HG03135 (cell line): Measurements from ENCODE around the gene BPIFB3.
"Not testable (repeated sequence)": the region's sequence is repeated elsewhere in the genome, so short reads cannot be mapped to it uniquely, and the experiment has no call there.

Experiments used
- ATAC-seq: cut with Tn5 transposase; IDR thresholded peaks from one replicate; pipeline ENCODE4 v1.9.1; 2021; ENCODE audit warnings: mild to moderate bottlenecking, moderate library complexity; ENCODE audit not compliant: unreplicated experiment

BPIFB3 gene

DNA sequence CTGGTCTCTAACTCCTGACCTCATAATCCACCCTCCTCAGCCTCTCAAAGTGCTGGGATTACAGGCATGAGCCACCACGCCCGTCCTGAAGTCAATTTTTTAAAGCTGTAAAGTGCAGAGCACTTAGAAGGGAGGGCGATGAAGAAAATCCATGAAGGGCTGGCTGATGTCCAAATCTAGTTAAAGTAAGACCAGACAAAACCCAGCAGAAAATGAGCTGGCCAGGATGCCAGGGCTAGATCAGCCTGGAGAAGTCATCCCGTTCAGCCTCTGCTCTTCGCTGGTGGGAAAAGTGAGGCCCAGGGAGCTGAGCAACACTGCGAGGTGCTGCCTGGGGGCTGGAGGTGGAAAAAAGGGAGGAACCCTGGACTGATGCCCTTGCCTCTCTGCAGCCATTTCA is 28.8 kb downstream of the BPIFB3 start:
- no peak for ATAC-seq

DNA sequence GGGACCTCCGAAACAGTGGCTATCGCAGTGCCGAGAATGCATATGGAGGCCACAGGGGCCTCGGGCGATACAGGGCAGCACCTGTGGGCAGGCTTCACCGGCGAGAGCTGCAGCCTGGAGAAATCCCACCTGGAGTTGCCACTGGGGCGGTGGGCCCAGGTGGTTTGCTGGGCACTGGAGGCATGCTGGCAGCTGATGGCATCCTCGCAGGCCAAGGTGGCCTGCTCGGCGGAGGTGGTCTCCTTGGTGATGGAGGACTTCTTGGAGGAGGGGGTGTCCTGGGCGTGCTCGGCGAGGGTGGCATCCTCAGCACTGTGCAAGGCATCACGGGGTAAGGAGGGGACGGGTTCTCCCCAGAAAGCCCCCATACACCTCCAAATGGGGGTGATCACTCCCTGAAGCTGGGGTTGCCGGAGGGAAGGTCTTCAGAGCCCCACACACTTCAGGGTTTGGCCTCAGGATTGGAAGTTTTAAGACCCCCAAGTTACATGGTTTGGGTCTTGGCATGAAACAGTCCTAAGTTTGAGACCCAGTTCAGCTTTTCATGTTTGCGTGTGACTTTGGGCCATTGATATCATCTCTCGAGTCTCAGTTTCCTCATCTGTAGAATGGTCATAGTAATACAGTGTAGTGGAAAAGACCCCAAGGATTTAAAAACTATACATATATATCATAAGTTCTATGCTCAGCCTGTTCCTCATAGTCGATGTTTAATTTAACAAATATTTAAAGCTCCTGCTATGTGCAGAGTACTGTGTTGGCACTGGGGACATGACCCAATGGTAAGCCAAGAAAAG is 30.0 kb downstream of the BPIFB3 start:
- ATAC-seq = no peak

DNA sequence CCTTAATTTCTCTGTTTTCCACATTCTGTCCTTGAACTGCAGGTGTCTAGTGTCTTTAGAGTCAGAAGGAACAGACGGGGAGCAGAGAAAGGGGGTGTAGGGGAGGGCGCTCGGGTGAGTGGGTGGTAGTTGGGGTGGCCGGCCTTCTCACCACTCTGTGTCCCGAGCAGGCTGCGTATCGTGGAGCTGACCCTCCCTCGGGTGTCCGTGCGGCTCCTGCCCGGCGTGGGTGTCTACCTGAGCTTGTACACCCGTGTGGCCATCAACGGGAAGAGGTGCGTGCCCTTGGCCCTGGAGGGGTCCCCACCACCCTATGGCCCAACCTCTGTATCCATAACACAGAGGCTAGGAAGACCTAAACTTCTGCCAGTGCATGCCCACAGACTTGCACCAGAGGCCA is 31.0 kb downstream of the BPIFB3 start:
- ATAC-seq = no peak

DNA sequence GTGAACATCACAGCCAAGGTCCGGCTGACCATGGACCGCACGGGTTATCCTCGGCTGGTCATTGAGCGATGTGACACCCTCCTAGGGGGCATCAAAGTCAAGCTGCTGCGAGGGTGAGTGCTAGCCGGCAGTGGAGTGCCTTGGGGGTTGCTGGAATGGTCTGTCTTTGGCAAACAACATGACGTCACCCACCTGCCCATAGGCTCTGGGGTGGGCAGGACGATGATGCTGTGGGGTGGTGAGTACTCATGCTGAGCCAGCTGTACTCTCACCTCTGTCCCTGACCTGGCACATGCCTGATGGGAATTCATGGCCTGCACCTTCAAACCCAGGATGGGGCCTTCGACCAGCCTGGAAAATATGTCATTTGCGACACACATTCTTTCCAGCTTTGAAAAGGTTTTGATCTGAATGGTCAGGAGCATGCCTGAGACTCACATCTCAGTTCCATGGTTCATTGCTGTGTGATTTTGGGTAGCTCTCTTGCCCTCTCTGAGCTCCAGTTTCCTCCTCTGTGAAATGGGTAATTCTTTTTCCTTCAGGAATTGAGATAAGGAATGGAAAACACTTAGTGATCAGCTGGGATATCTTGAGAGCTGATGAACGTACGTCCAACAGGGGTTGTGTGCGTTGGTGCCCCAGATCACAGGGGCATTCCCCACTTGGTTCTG is 32.5 kb downstream of the BPIFB3 start:
- no peak for ATAC-seq

DNA sequence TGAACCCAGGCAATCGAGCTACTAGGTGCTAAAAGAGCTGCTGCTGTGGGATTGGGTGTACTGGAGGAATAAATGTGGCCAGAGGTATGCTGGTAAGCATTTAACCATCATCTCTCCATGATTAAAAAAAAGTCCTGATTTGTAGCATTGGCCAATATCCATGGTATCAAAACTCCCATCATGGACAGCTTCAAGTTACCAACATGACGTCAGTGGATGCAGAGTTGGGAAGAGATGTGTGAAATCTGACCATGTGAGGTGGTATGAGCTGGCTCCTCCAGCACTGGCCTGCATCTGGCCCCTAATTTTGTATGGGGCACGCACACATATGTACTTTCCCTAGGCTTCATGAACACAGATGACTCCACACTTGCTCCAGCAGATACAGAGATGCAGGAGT is 37.4 kb downstream of the BPIFB3 start:
- ATAC-seq = no peak

DNA sequence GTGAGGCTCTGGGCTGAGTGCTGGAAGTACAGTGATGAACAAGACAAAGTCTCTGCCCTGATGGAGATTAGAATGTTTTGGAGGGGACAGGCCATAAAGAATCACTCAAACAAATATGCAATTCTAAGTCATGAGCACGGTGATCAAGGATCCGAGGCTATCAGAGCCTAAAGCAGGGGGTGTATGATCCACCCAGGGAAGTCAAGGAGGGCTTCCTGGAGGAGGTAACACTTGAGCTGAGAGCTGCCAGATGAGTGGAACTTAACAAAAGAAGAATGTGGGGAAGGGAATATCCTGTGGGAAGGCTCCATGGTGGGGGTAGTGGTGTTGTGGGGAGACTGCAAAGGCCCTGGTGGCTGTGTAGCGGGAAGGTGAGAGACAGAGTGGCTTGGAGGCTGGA is 38.0 kb downstream of the BPIFB3 start:
- no peak for ATAC-seq

DNA sequence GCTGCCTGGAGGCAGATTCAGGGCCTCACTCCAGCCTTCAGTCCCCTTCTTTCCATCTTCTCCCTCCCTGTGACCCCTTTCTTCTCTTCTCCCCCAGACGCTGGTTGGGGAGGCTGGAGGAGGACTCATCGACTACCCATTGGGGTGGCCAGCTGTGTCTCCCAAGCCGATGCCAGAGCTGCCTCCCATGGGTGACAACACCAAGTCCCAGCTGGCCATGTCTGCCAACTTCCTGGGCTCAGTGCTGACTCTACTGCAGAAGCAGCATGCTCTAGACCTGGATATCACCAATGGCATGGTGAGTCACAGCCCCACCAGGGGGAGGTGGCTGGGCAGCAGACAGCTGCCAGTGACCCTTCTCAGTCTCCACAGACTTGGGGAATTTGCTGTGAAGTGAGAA is 38.7 kb downstream of the BPIFB3 start:
- no peak for ATAC-seq

DNA sequence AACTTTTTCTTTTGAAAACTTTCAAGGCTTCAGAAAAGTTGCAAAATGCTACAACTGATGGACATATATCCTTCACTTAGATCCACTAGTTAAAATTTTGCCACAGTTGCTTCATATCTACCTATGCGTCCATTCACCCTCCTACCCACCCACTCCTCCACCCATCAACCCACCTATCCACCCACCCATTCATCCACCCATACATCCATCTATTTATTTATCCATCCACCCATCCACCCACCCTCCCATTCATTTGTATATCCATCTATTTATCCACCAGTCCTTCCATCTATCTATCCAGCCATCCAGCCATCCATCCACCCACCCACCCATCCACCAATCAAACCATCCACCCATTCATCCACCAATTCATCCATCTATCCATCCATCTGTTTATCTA is 39.4 kb downstream of the BPIFB3 start:
- ATAC-seq = no peak

DNA sequence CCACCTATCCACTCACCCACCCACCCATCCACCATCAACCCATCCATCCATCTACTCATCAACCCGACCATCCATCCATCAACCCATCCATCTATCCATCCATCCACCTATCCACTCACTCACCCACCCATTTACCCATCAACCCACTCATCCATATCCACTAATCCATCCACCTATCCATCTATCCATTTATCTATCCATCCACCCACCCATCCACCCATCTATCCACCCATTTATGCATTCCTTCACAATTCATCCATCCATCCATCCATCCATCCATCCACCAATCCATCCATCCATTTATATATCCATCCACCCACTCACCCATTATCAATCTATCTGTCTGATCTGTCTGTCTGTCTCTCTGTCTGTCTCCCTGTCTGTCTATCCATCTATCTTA is 39.9 kb downstream of the BPIFB3 start:
- no peak for ATAC-seq

DNA sequence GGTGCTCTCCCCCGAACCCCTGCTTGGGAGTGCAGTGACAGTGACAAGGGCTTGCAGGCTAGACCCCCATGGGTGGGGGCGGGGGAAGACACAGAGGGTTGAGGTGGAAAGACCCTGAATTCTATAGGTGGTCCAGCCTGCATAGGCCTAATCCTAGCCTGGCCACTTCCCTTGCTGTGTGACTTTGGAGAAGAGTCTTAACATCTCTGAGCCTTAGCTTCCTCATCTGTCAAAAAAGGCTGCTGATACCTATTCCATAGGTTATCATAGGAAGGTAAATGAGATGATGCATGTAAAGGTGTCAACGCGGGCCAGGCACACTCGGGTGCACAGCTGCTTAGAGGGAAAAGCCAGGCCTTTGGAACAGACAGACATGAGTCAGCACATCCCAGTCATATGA is 41.5 kb downstream of the BPIFB3 start:
- ATAC-seq = no peak

DNA sequence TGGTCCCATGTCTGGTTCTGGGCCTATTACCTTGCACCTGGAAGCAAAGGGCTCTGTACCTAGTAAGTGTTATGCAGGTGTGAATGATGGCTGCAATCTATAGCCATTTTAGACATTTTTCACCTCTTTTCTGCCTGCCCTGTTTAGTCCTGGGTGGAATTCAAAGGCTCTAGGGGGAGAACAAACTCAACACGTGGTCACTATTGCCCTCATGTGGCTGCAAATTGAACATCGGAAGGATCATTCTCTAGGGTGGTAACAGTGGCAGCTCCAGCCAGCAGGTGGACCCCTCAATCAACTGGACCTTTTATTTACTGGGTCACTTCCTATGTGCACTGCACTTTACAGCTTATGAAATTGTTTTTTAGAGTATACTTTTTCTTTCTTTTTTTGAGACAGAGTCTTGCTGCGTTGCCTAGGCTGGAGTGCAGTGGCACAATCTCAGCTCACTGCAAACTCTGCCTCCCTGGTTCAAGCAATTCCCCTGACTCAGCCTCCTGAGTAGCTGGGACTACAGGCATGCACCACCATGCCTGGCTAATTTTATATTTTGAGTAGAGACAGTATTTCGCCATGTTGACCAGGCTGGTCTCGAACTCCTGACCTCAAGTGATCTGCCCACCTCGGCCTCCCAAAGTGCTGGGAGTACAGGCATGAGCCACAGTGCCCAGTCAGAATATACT is 42.3 kb downstream of the BPIFB3 start:
- ATAC-seq = not testable (repeated sequence)

DNA sequence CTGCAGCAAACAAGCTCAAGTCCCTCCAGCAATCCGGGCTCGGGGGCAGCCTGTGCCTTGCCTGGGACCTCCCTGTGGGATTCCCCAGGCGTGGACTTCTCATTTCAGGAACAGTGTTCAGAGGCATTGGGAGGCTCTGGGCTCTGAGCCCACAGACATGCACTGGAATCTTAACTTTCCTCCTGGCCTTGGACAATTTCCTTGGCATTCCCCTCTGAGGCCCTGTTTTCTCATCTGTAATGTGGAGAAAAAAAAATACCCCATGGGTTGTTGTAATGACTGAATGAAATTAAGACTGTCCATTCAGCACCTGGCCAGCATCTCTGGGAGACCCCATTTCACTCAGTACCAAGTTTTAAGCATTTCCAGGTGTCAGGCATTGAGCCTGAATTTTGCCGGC is 43.3 kb downstream of the BPIFB3 start:
- ATAC-seq = no peak

DNA sequence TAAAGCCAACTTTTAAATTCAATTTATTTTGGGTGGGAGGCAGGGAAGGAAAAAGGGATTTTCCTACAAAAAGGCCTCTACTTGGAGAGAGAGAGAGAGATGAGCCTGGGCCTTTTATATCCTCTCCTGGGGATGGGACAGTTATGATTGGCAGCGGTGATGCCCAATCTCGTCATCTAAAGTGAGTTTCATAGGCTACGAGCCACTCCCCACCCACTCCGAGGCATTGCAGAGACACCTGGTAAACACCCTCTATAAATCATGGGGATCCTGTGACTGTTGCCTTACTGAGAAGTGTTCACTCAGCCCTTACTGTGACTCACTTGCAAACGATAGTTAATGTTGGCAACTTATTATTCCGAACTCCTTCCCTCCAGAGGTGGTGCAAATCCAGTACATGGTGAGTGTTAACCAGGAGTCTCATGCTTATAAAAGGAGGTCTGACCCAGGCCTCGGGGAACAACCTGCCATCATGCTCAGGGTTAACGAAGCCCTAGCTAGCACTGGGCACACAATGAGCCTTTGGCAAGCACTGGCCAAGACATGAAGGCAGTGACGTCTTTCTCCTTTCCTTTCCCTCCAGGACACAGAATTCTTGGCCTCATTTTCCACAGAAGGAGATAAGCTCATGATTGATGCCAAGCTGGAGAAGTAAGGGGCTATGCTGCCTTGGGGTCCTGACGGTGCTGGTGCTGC is 46.3 kb downstream of the BPIFB3 start:
- no peak for ATAC-seq

DNA sequence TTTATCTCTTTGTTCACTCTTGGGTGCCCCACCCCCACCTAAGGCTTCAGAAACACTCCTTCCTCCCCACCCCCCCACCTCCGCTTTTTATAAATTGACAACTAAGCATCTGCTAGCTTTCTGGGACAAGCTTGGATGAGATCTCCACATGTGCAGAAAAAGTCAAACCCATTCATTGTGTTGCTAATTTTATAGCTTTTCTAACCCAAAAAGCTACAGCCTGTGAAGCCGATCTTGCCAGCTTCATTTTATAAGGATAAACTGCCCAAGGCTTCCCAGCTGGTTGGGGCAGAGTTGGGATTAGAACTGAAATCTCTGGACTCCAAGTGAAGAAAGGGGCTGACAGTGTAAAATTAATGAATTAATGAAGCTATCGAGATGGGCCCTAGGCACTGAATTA is 49.9 kb downstream of the BPIFB3 start:
- ATAC-seq = no peak

DNA sequence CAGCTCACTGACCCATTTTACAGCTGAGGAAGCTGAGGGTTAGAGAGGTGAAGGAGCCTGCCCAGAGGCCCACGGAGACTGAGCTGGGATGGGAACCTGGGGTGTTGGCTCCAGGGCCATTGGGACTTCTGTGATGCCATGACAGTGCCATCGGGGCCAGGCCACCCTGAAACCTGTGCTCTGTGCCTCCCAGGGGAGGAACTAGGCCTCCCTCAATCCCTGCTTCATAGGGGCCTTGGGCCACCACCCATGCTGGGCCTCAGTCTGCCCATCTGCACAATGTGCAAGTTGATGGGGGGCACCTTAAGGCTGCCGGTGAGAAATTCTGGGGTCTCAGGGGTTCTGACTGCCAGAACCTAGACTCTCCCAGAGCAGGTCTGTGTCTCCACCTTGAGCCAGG is 50.6 kb downstream of the BPIFB3 start:
- no peak for ATAC-seq

DNA sequence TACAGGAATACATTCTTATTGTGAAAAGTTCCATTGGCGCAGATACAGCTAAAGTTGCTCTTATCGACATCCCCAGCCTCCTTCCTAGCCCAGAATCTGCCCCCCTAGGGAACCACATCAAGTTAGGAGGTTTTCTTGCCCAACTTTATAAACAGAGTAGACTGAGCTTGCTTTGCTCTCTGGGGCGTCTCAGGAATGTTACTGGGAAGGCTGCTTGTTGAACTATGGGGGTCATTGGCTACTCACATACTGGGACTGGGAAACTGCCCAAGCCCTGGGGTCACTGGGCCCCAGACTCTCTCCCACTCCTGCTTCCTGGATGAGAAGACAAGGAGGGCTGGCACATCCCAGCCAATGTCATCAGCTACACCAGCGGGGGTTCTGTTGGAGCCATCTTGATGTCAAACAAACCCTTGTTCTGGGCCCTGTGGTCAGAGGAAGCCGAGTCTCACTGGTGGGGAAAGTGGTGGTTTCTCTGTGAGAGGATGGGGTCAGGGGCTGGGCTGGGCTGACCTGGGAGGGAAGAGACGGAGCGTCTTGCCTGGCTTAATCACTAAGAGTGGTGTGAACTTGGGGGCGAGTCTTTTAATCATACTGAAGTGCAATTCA is 51.7 kb downstream of the BPIFB3 start:
- ATAC-seq = no peak

DNA sequence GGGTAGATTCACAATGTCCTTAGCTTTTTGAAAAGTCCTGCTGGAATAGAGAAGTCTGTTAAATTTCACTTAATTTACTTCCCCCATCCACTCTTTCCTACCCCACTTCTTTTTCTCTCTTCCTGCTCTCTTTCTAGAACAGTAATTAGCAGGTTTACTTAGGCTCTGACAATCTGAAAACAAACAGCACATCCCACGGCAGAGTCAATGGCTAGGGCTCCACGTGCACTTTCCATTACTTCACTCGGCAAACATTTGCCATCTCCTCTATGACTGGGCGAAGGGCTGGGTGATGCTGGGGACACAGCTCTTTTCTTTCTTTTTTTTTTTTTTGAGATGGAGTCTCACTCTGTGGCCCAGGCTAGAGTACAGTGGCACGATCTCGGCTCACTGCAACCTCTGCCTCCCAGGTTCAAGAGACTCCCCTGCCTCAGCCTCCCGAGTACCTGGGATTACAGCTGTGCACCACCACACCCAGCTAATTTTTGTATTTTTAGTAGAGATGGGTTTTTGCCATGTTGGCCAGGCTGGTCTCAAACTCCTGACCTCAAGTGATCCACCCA is 52.4 kb downstream of the BPIFB3 start:
- ATAC-seq = not testable (repeated sequence)

DNA sequence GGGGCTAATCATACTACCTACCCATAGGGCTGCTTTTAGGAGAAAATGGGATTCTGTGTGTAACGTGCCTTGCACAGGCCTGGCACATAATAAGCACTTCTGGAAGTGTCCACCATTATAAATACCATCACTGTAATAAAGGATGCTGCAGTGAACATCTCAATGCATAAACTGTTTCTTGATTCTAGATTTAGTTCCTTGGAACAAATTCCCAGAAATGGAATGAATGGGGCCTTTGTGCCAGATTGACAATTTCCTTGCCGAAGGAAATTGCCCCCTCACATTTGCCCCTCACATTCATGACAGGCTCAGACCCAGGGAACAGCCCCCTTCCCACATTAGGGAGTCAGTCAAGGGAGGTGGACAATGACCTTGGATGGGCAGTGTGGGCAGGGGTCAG is 55.0 kb downstream of the BPIFB3 start:
- ATAC-seq = no peak

DNA sequence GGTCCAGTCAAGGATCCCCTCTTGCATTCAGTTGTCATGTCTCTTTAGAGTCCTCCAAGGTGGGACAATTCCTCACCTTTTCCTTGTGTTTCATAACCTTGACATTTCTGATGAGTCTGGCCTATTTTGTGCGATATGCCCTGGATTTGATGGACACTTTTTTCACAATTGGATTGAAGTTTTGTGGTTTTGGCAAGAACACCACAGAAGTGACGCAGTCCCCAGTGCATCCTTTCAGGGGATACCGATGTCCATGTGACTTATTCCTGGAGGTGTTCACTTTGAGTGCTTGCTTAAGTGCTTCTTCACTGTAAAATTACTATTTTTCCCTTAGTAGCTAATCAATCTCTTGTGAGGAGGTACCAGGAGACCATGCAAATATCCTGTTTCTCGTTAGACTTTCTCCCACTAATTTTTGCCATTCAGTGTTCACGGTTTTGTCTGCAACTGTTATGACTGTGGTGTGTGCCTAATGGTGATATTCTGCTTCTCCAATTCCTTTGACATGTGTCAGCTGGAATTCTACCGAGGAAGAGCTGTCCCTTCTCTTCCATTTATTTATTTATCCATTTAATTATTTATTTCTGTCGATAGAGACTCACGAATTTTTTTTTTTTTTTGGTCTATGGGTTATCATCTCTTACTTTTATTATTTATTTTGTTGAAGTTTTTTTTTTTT is 56.6 kb downstream of the BPIFB3 start:
- no peak for ATAC-seq

DNA sequence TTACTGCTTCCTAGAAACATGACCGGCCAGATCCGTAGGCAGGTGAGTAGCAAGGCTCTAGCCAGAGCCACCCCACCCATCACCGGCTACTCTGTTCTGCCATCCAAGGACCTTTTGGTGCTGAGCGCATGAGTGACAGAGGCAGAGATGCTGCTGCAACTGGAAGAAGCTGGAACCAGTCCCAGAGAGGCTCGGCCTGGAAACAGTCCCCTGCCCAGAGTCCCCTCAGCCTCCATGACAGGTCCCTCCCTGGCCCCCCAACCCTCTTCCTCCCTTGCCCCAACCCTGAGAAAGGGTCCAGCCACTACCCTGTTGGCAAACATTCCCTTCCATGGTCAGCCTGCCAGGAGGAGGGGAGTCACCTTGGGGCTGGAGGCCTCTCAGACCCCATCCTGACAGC is 57.6 kb downstream of the BPIFB3 start:
- no peak for ATAC-seq
